ENCODE data around the gene FGF14.

Gene FGF14

DNA sequence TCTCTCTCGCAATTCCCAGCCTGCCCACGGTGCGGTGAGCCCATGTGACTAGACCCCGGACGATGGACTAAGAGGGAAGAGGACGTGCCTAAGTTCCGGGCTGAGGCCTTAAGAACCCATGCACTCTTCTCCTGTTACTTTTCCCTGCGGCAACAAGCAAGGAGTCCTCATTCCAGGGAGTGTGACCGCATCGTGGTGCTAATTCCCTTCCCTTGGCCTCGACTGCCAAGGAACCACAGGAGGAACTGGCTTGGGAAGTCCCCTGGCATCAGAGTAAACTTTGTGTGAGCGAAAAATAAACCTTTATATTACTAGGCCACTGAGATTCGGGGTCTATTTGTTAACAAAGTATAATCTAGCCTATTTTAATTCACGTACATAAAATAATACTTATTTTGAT, 34.0 kb downstream of the FGF14 start:
- H3K27me3 ChIP-seq (ENCODE audit: insufficient read depth, low read length): no peaks in the 10 kb centered on the region
- H3K79me2 ChIP-seq (ENCODE audit: control insufficient read depth, insufficient read depth, low read length, unreplicated experiment): no peaks in the 10 kb centered on the region
- peaks cover 2% of the 10 kb centered on the region for H3K4me1 ChIP-seq (ENCODE audit: control insufficient read depth, insufficient read depth, low read length, unreplicated experiment)
- H3K4me3 ChIP-seq (ENCODE audit: low read depth, low read length): no peak overlapping the region
- H3K36me3 ChIP-seq (ENCODE audit: insufficient read depth, low read length): no peaks in the 10 kb centered on the region
- H2AFZ ChIP-seq (ENCODE audit: low read length, unreplicated experiment): no peak overlapping the region
- H3K27ac ChIP-seq (ENCODE audit: low read depth, low read length): no peak overlapping the region

DNA sequence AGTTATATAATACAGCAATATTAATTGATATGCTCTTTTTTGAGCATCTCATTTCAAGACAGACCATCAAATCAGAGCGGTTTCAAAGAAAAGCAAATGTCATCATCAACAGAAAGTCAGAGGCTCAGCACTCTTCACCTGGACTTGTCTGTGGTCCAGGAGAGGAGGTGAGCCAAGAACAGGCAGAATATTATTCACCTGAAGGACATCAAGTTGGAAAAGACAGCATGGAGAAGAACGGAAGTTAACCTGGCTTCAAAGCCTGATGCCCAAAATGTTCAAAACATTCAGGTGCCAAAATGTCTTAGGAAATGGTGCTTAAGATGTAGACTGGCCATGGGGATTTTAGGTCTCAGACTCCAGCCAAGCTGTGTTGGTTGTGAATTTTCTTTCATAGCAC, 40.7 kb downstream of the FGF14 start:
- H3K36me3 ChIP-seq (ENCODE audit: insufficient read depth, low read length): no peaks in the 10 kb centered on the region
- H3K27me3 ChIP-seq (ENCODE audit: insufficient read depth, low read length): no peaks in the 10 kb centered on the region
- no peak overlapping the region for H2AFZ ChIP-seq (ENCODE audit: low read length, unreplicated experiment)
- no peak overlapping the region for H3K27ac ChIP-seq (ENCODE audit: low read depth, low read length)
- H3K4me1 ChIP-seq (ENCODE audit: control insufficient read depth, insufficient read depth, low read length, unreplicated experiment): no peaks in the 10 kb centered on the region
- no peaks in the 10 kb centered on the region for H3K79me2 ChIP-seq (ENCODE audit: control insufficient read depth, insufficient read depth, low read length, unreplicated experiment)
- H3K4me3 ChIP-seq (ENCODE audit: low read depth, low read length): no peak overlapping the region

DNA sequence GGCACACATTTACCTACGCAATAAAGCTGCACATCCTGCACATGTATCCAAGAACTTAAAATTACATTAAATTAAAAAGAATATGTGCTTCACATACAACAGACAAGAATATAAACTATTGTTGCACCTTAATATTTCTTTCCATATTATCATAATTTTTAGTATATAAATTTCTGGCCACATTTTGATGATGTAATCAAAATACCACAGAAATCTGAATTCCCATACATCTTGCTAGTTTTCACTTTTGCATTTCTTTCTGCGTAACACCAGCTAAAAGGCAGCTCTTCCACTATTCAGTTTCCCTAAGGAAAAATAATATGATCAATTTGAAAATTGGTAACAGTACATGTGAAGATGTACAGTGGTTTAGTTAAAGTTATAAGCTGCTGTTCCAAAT, 42.6 kb downstream of the FGF14 start:
- H3K27ac ChIP-seq (ENCODE audit: low read depth, low read length): no peak overlapping the region

DNA sequence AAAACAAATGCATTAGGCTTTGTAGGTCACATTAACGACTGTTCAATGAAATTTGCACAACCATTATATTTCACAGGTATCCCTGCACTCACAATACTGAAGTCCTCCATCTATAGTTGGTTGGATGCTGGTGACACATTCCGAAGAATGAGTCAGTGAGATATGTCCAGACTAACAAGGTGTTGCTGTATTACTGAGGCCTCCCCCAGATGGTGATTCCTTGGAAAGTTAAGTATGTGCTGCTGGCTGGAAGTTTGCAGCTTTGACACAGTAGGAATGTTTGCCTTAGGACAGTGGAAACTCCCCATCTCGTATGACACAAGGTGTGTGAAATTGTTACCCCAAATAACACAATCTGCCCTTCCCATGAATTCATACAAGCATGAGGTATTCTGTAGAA, 46.6 kb downstream of the FGF14 start:
- Histone ChIP-seq H2AFZ (ENCODE audit: low read length, unreplicated experiment) (no peak overlapping the region), H3K4me3 (ENCODE audit: low read depth, low read length) (no peak overlapping the region), H3K27ac (ENCODE audit: low read depth, low read length) (no peak overlapping the region), H3K79me2 (ENCODE audit: control insufficient read depth, insufficient read depth, low read length, unreplicated experiment) (no peaks in the 10 kb centered on the region), H3K36me3 (ENCODE audit: insufficient read depth, low read length) (no peaks in the 10 kb centered on the region), H3K4me1 (ENCODE audit: control insufficient read depth, insufficient read depth, low read length, unreplicated experiment) (no peaks in the 10 kb centered on the region), H3K27me3 (ENCODE audit: insufficient read depth, low read length) (no peaks in the 10 kb centered on the region)

More for the DNA sequence above, 42.6 kb downstream of the FGF14 start:
- no peaks in the 10 kb centered on the region for H3K79me2 ChIP-seq (ENCODE audit: control insufficient read depth, insufficient read depth, low read length, unreplicated experiment)
- no peaks in the 10 kb centered on the region for H3K27me3 ChIP-seq (ENCODE audit: insufficient read depth, low read length)
- no peak overlapping the region for H2AFZ ChIP-seq (ENCODE audit: low read length, unreplicated experiment)
- no peaks in the 10 kb centered on the region for H3K4me1 ChIP-seq (ENCODE audit: control insufficient read depth, insufficient read depth, low read length, unreplicated experiment)
- H3K36me3 ChIP-seq (ENCODE audit: insufficient read depth, low read length): no peaks in the 10 kb centered on the region
- no peak overlapping the region for H3K4me3 ChIP-seq (ENCODE audit: low read depth, low read length)

DNA sequence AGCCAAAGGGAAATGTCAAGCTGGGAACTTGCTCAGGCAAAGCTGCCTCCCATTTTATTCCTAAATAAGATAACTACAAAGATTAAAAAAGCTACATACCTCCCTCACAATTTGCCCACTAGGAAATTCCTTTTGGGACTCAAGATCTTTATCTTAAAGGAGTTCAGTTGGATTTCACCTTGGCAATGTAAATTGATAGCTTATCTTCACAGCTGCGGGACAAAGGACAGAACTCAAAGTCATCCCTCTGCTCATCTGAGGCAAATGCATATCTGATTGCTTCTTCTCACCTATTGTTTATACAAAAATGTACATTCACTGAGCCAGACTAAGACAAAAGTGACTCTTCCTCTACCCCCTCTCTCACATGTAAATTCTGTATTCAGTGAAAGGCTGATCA, 47.8 kb downstream of the FGF14 start:
- Histone ChIP-seq H3K27me3 (ENCODE audit: insufficient read depth, low read length) (no peaks in the 10 kb centered on the region), H2AFZ (ENCODE audit: low read length, unreplicated experiment) (no peak overlapping the region)

DNA sequence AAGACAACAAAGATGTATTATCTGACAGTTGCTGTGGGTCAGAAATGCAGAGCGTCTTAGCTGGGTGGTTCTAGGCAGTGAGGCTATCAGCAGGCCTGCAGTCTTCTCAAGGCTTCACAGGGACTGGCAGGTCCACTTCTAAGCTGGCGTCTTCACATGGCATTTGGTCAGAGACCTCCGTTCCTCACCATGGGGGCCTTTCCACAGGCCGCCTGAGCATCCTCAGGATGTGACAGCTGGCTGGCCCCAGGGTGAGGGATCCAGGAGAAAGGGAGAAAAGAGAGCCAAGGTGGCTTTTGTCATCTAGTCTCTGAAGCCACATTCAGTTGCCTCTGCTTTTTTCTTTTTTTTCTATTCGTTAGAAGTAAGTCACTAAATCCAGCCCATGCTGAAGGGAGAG, 50.3 kb downstream of the FGF14 start:
- Histone ChIP-seq H2AFZ (ENCODE audit: low read length, unreplicated experiment) (no peak overlapping the region), H3K27me3 (ENCODE audit: insufficient read depth, low read length) (no peaks in the 10 kb centered on the region), H3K79me2 (ENCODE audit: control insufficient read depth, insufficient read depth, low read length, unreplicated experiment) (no peaks in the 10 kb centered on the region), H3K4me3 (ENCODE audit: low read depth, low read length) (no peak overlapping the region), H3K4me1 (ENCODE audit: control insufficient read depth, insufficient read depth, low read length, unreplicated experiment) (no peaks in the 10 kb centered on the region), H3K27ac (ENCODE audit: low read depth, low read length) (no peak overlapping the region), H3K36me3 (ENCODE audit: insufficient read depth, low read length) (no peaks in the 10 kb centered on the region)

More for the DNA sequence above, 47.8 kb downstream of the FGF14 start:
- H3K27ac ChIP-seq (ENCODE audit: low read depth, low read length): no peak overlapping the region
- H3K79me2 ChIP-seq (ENCODE audit: control insufficient read depth, insufficient read depth, low read length, unreplicated experiment): no peaks in the 10 kb centered on the region
- H3K4me3 ChIP-seq (ENCODE audit: low read depth, low read length): no peak overlapping the region
- no peaks in the 10 kb centered on the region for H3K36me3 ChIP-seq (ENCODE audit: insufficient read depth, low read length)
- H3K4me1 ChIP-seq (ENCODE audit: control insufficient read depth, insufficient read depth, low read length, unreplicated experiment): no peaks in the 10 kb centered on the region

DNA sequence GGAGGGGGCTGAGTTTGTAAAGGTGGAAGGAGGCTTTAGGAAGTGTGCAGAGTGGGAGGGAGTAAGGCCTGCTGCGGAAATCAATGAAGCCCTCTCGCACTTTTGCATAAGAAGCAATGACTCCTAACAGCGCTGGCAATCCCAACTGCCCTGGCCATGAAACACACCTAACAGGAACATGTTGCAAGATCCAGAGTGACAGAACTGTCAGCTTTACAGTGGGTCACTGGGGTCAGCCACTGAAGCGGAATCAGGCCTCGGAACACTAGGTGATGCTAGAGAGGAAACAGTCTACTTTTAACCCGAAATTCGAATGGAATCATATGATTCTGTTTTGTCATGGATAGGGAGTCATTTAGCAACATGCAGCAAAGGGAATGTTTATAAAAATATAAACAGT, 54.4 kb downstream of the FGF14 start:
- Histone ChIP-seq H3K79me2 (ENCODE audit: control insufficient read depth, insufficient read depth, low read length, unreplicated experiment) (no peaks in the 10 kb centered on the region), H2AFZ (ENCODE audit: low read length, unreplicated experiment) (no peak overlapping the region), H3K36me3 (ENCODE audit: insufficient read depth, low read length) (no peaks in the 10 kb centered on the region), H3K27ac (ENCODE audit: low read depth, low read length) (no peak overlapping the region), H3K4me3 (ENCODE audit: low read depth, low read length) (no peak overlapping the region), H3K4me1 (ENCODE audit: control insufficient read depth, insufficient read depth, low read length, unreplicated experiment) (no peaks in the 10 kb centered on the region), H3K27me3 (ENCODE audit: insufficient read depth, low read length) (no peaks in the 10 kb centered on the region)

DNA sequence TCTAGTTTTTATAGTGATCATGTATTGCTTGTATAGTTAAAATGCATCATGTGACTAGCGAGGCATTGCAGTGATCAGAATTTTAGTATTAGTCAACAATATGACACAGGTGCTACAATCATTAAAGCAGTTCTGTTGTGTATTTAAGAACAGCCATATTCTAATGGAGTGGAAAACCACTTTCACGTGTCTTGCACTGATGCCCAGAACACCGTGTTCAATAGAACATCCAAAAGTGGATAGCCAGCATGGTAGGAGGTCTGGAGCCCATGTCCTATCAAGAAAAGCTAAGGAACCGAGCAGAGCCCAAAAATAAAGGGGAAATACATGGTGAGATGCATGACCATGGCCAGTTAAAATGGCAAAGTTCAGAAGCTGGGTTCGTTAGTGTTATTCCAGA, 55.1 kb downstream of the FGF14 start:
- H3K79me2 ChIP-seq (ENCODE audit: control insufficient read depth, insufficient read depth, low read length, unreplicated experiment): no peaks in the 10 kb centered on the region
- H2AFZ ChIP-seq (ENCODE audit: low read length, unreplicated experiment): no peak overlapping the region
- H3K27me3 ChIP-seq (ENCODE audit: insufficient read depth, low read length): no peaks in the 10 kb centered on the region
- H3K36me3 ChIP-seq (ENCODE audit: insufficient read depth, low read length): no peaks in the 10 kb centered on the region
- no peak overlapping the region for H3K27ac ChIP-seq (ENCODE audit: low read depth, low read length)
- no peaks in the 10 kb centered on the region for H3K4me1 ChIP-seq (ENCODE audit: control insufficient read depth, insufficient read depth, low read length, unreplicated experiment)
- H3K4me3 ChIP-seq (ENCODE audit: low read depth, low read length): no peak overlapping the region

DNA sequence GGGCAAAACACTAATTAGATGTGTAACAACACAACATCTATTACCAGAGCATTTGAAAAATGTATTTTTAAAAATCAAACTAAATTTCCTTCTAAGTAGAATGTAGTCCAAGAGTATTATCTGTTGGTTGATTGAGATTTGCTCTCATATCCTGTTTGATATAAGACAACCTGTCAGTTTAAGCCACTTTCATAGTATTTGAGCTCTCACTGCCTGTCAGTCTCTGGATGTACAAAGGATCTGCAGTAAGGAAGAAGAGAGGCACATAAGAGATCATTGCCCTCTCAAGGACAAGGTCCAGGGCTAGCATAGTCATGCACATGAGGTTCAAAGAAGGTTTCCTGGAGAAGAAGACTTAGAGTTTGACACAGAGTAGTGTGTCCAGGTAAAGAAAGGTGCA, 57.4 kb downstream of the FGF14 start:
- Histone ChIP-seq H3K4me3 (ENCODE audit: low read depth, low read length) (no peak overlapping the region), H3K79me2 (ENCODE audit: control insufficient read depth, insufficient read depth, low read length, unreplicated experiment) (no peaks in the 10 kb centered on the region), H3K4me1 (ENCODE audit: control insufficient read depth, insufficient read depth, low read length, unreplicated experiment) (no peaks in the 10 kb centered on the region), H2AFZ (ENCODE audit: low read length, unreplicated experiment) (no peak overlapping the region), H3K36me3 (ENCODE audit: insufficient read depth, low read length) (no peaks in the 10 kb centered on the region), H3K27me3 (ENCODE audit: insufficient read depth, low read length) (no peaks in the 10 kb centered on the region), H3K27ac (ENCODE audit: low read depth, low read length) (no peak overlapping the region)

DNA sequence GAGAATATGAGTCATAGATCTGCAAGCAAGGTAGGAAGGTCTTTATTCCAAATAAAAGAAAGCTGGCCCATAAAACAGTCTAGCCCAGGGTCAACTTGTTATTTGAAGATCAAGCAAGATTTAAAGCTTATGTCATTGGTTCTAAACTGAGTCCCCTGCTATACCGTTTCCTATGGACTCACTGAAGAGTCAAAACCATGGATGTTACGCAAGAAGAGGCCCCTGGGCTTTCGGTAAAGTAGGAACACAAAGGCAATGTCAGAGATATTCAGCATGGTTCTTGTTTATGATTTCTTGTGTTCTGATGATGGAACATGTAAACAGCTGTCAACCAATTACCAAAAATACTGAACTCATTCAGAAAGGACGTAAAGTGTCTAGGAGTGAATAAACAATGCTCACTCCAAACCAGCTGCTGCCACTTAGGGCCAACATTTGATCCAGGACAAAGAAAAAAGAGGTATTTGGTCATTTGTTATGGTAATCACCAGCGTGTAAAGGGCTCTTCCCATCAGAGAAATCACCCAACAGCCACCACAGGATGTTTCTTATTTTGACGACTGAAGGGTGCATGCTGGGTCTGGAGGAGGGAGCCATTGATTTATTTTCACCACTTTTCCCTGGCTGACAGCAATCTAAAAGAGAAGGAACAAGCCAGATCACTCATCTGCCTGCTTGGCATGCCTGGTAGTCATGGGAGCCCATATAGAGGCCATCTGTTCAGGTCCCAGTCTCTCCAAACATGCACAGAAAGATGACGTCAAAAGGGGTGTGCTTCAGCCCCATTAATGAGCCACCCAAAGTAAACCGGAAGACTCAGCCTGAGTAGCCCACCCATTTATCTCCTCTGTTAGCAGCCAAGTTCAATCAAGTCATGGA, 68.3 kb downstream of the FGF14 start:
- H3K79me2 ChIP-seq (ENCODE audit: control insufficient read depth, insufficient read depth, low read length, unreplicated experiment): no peaks in the 10 kb centered on the region
- no peak overlapping the region for H3K4me3 ChIP-seq (ENCODE audit: low read depth, low read length)
- no peaks in the 10 kb centered on the region for H3K4me1 ChIP-seq (ENCODE audit: control insufficient read depth, insufficient read depth, low read length, unreplicated experiment)
- no peak overlapping the region for H3K27ac ChIP-seq (ENCODE audit: low read depth, low read length)
- H3K36me3 ChIP-seq (ENCODE audit: insufficient read depth, low read length): no peaks in the 10 kb centered on the region
- H2AFZ ChIP-seq (ENCODE audit: low read length, unreplicated experiment): no peak overlapping the region
- H3K27me3 ChIP-seq (ENCODE audit: insufficient read depth, low read length): no peaks in the 10 kb centered on the region

DNA sequence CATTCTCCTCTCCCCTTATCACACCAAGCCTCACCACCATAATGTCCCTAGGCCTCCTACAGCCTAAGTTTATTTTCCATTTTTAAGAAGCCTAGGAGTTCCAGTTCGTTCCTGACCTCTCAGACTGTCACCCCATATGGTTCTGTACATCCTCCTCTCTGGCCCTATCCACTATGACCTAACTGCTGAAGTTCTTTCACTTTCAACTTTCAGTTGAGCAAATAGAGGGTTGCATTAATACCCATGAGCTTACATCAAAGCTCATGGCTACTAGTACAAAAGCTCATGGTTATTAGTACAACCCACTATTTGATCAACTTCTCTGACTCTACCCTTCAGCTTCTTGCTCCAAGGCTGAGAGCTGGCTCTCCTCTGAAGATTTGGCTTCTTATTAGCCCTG, 72.9 kb downstream of the FGF14 start:
- Histone ChIP-seq H3K36me3 (ENCODE audit: insufficient read depth, low read length) (no peaks in the 10 kb centered on the region), H3K4me1 (ENCODE audit: control insufficient read depth, insufficient read depth, low read length, unreplicated experiment) (no peaks in the 10 kb centered on the region), H3K27me3 (ENCODE audit: insufficient read depth, low read length) (no peaks in the 10 kb centered on the region), H3K27ac (ENCODE audit: low read depth, low read length) (no peak overlapping the region), H3K4me3 (ENCODE audit: low read depth, low read length) (no peak overlapping the region), H3K79me2 (ENCODE audit: control insufficient read depth, insufficient read depth, low read length, unreplicated experiment) (no peaks in the 10 kb centered on the region), H2AFZ (ENCODE audit: low read length, unreplicated experiment) (no peak overlapping the region)
